Embryonic facial prominence (tissue), 1 donor: ENCODE measurements around the gene LYRM4.

Source experiments
- DNase-seq: peaks from one replicate; pipeline ENCODE4 v3.0.0-alpha.2; 2016; ENCODE audit errors: extremely low spot score

The LYRM4 gene

GRCh38 chr6:5260661-5261544, at the start of gene LYRM4, which contains the start of gene FARS2:
Gene LYRM4 (minus strand): TSS chr6:5260950. CDS start chr6:5260733, 217 bp downstream.
Gene FARS2 (plus strand): TSS chr6:5261513.
- DNase-seq = peak; percentile 79

- DNase-seq = no peak
Observed at GRCh38 chr6:5308066-5308465, 47.3 kb upstream of the LYRM4 start.

- DNase-seq = no peak
Observed at GRCh38 chr6:5307058-5307457, 46.3 kb upstream of the LYRM4 start.

- no peak for DNase-seq
Observed at GRCh38 chr6:5305968-5306626, 45.3 kb upstream of the LYRM4 start.

GRCh38 chr6:5303682-5304081, 42.9 kb upstream of the LYRM4 start:
- no peak for DNase-seq

- DNase-seq = no peak
Observed at GRCh38 chr6:5302995-5303622, 42.4 kb upstream of the LYRM4 start.

GRCh38 chr6:5302220-5302946, 41.6 kb upstream of the LYRM4 start:
- no peak for DNase-seq

GRCh38 chr6:5300206-5300764, 39.5 kb upstream of the LYRM4 start:
- DNase-seq = no peak

GRCh38 chr6:5295623-5296022, 34.9 kb upstream of the LYRM4 start:
- no peak for DNase-seq

- DNase-seq = no peak
Observed at GRCh38 chr6:5294392-5295211, 33.9 kb upstream of the LYRM4 start.

GRCh38 chr6:5293692-5294091, 32.9 kb upstream of the LYRM4 start:
- DNase-seq = no peak

- DNase-seq = no peak
Observed at GRCh38 chr6:5292154-5292553, 31.4 kb upstream of the LYRM4 start.

GRCh38 chr6:5290500-5290899, 29.8 kb upstream of the LYRM4 start:
- no peak for DNase-seq

- DNase-seq = no peak
Observed at GRCh38 chr6:5290097-5290496, 29.3 kb upstream of the LYRM4 start.

GRCh38 chr6:5287966-5288297, 27.2 kb upstream of the LYRM4 start:
- no peak for DNase-seq

GRCh38 chr6:5287205-5287965, 26.6 kb upstream of the LYRM4 start:
- peak; percentile 27 for DNase-seq

GRCh38 chr6:5286780-5287179, 26.0 kb upstream of the LYRM4 start:
- no peak for DNase-seq

- no peak for DNase-seq
Observed at GRCh38 chr6:5285526-5285925, 24.8 kb upstream of the LYRM4 start.

GRCh38 chr6:5285081-5285480, 24.3 kb upstream of the LYRM4 start:
- no peak for DNase-seq

GRCh38 chr6:5282191-5282623, 21.5 kb upstream of the LYRM4 start:
- no peak for DNase-seq
